Measurements from ENCODE around the gene INSRR.

Gene INSRR

GRCh38 chr1:156874142-156874541, 15.2 kb upstream of the INSRR start:
- DNase-seq (ENCODE audit: low spot score) = no peak

- DNase-seq (ENCODE audit: low spot score) = no peak
These were observed 14.7 kb upstream of the INSRR start for GRCh38 chr1:156873659-156874058.

DNA sequence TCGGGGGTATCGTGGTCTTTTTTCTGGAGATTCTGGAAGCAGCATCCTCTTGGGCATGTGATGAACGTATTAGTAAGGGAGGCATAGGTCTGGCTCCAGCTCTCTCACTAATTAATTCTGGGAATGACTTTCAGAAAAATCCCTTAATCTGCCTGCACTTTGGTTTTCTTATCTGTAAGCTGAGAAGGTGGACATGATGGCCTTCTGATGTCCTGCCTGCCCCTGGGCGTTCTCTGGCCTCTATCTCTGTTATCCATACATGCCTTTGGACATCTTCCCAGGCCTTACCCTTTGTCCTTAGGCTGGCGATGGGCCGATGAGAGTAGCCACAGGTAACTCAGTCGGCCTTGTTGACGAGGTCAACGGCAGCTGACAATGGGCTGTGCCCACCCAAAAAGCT, 10.5 kb upstream of the INSRR start:
- no peak for DNase-seq (ENCODE audit: low spot score)

DNA sequence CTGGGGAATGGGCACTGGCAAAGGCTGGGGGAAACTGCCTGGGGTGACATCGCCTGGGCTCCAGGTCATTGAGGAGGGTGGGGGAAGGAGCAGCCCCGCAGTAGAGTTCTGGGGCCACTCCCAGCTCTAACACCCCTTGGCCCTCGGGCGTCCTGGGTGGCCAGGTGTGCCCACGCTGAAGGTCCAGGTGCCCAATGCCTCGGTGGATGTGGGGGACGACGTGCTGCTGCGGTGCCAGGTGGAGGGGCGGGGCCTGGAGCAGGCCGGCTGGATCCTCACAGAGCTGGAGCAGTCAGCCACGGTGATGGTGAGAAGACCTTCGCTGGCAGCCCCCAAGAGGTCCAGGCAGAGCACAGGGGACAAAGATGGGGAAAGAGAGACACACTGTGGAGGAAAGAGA, 9.4 kb upstream of the INSRR start:
- DNase-seq (ENCODE audit: low spot score) = no peak

- DNase-seq (ENCODE audit: low spot score) = no peak
These were observed 7.5 kb upstream of the INSRR start for GRCh38 chr1:156866249-156866909.

GRCh38 chr1:156865865-156866248, 6.9 kb upstream of the INSRR start:
- no peak for DNase-seq (ENCODE audit: low spot score)

DNA sequence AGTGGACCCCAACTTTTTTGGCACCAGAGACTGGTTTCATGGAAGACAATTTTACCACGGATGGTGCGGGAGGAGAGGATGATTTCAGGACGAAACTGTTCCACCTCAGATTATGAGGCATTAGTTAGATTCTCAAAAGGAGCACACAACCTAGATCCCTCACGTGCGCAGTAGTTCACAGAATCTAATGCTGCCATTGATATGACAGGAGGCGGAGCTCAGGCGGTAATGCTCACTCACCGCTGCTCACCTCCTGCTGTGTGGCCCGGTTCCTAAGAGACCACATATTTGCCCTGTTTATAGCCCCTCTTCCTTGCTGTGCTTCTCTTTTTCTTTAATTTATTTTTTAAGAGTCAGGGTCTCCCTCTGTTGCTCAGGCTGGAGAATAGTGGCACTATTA, 6.3 kb upstream of the INSRR start:
- no peak for DNase-seq (ENCODE audit: low spot score)

GRCh38 chr1:156864796-156865195, 5.9 kb upstream of the INSRR start:
- no peak for DNase-seq (ENCODE audit: low spot score)

DNA sequence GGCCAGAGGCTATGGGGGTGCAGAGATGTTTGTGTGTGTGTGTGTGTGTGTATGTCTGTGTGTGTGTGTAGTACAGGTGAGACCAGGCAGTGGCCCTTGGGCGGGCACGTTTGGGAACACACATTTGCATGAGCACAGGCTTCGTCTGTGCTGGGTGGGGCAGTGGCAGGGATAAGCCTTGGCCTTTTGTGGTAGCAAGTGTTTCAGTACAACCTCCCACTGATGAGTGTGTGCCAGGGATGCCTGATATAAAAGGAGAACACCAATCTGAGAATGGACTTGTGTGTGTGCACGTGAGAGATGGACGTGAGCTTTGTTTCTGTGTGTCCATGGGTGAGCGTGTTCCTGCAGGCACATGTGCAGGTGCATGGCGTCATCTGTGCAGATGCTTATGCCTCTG, 4.7 kb upstream of the INSRR start:
- DNase-seq (ENCODE audit: low spot score) = no peak

DNA sequence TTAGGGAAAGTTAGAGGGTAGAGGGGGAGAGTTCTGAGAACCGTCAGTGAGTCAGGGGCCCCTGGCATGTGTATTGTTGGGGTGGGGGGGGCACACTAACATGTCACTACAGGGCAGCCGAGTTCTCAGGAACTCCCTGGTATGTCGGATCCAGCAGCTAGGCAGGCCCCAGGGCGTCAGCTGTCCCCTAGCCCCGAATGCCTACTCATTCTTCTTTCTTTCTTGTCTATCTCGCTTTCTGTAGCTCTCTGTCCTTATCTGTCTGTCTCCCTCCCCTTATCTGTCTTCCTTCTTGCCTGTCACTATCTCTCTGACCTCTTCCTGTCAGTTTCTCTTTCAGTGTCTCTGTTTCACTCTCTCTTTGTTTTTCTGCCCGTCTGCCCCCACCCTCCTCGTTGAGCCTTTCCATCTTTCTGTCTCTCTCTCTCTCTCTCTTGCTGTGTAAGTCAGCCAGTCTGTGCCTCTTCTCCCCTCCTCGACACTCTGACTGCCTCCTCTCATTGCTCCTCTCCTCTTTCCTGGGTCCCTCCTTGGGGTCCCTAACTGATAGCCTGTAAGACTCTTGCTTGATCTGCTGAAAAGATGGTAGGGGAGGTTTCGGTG, 4.2 kb upstream of the INSRR start:
- DNase-seq (ENCODE audit: low spot score) = no peak

DNA sequence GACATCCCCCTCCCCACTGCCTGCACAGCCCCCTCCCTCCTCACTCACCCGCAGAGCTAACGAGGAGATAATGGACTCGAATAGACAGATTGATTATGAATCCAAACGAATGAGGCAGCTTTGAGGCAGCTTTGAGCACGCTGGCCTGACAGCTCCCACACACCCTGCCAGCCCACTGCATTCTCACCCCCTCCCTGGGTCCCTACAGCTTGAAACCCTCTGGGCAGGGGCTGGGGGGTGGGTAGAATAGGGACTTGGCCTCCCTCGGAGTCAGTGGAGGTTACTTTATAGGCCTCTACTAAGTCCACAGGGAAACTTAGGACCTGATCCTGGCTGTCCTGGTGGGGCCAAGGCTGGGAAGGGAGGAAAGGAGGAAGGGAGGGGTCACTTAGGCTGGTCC, 3.7 kb upstream of the INSRR start:
- DNase-seq (ENCODE audit: low spot score) = no peak

GRCh38 chr1:156860628-156861423, 1.9 kb upstream of the INSRR start, which contains the start of gene NTRK1:
Gene NTRK1 (plus strand): TSS chr1:156860865. CDS start chr1:156860935, 70 bp downstream.
- peak; percentile 32 for DNase-seq (ENCODE audit: low spot score)

GRCh38 chr1:156860113-156860627, 1.3 kb upstream of the INSRR start:
- peak; percentile 44 for DNase-seq (ENCODE audit: low spot score)

- DNase-seq (ENCODE audit: low spot score) = no peak
These were observed 701 bp upstream of the INSRR start for GRCh38 chr1:156859523-156860112.

- DNase-seq (ENCODE audit: low spot score) = no peak
These were observed 361 bp downstream of the INSRR start for GRCh38 chr1:156858555-156858956.

GRCh38 chr1:156857532-156857931, 1.4 kb downstream of the INSRR start:
- no peak for DNase-seq (ENCODE audit: low spot score)

DNA sequence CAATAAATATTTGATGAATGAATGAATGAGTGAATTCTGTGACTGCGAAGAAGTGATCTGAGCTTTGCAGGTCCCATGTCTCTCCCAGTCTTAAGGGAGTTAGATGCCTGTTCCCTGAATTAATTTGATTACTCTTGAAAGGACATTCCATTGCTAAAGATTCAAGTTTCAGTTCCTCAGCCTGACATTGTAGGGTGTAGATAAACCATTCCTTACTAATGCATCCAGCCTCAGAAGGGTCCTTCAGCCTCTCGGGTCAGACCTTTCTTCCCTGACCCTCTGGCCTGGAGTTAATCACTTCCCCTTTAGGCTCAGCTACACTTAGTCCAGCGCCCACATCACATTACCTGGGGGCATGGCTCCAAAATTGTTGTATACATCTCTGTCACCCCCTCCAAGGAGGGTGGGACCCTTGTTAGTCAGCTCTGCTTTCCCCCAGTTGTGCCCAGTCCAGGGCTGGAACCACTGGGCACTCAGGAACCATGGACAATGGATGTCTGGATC, 2.6 kb downstream of the INSRR start:
- DNase-seq (ENCODE audit: low spot score) = no peak

GRCh38 chr1:156854634-156855033, 4.3 kb downstream of the INSRR start:
- no peak for DNase-seq (ENCODE audit: low spot score)

GRCh38 chr1:156853761-156854160, 5.2 kb downstream of the INSRR start:
- DNase-seq (ENCODE audit: low spot score) = no peak

GRCh38 chr1:156852418-156852874, 6.5 kb downstream of the INSRR start:
- DNase-seq (ENCODE audit: low spot score) = no peak

DNA sequence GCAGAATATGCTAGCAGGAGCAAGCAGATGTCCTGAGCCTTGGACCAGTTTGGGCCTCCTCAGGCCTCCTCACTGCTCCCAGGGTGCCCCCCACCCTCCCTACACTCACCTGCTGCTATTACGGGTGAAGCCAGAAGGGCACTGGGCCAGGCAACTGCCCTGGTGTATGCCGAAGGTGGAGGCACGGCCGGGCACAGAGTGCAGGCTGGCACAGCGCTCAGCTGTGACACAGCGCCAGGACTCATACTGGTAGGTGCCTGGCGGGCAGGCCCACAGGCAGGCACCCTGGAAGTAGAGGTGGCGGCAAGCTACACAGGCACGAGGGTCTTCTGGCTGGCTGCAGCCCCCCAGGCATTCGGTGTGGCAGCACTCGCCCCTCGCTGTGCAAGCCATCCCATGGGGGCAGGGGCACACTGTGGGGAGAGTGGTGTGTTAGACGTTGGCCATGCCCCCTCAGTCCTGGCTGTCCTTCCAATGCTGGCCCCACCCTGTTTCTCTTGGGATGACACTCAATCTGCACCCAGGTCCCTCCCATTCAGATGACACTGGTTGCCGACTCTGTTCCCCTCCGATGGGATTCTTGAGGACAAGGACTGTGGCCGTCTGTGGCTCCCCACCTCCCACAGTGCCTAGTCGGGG, 7.0 kb downstream of the INSRR start:
- no peak for DNase-seq (ENCODE audit: low spot score)

- DNase-seq (ENCODE audit: low spot score) = no peak
These were observed 9.8 kb downstream of the INSRR start for GRCh38 chr1:156849151-156849496.
